ENCODE measurements around the gene KCNK6.

KCNK6 gene

DNA sequence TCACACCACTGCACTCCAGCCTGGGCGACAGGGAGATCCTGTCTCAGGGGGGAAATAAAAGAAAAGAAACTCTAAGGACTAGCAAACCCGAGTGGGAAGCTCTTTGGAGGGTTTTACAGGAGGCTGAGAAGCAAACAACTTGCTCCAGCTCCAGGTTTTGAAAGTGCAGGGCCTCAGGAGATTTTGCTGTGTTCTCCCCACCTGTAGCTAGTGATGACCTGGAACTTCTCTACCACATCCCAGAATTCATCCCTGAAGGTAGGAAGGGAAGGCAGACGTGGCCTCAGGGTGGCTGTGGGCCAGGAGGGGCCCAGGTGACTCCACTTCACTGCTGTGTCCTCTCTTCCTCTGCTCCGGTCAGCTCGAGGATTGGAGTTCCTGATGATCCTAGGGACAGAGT, 38.4 kb downstream of the KCNK6 start:
- Histone ChIP-seq H3K36me3 (ENCODE audit: insufficient read depth, low read length) (no peaks in the 10 kb centered on the region), H3K4me2 (ENCODE audit: insufficient read depth, low read length) (no peak overlapping the region), H3K4me1 (ENCODE audit: insufficient read depth, low read length) (no peaks in the 10 kb centered on the region), H3K79me2 (ENCODE audit: insufficient read depth, low read length) (no peaks in the 10 kb centered on the region), H4K20me1 (ENCODE audit: insufficient read depth, low read length) (no peaks in the 10 kb centered on the region; the same call in 1 of the 2 replicates), H2AFZ (ENCODE audit: low read depth, low read length) (no peak overlapping the region), H3K4me3 (ENCODE audit: low read depth in 1 of 2, low read length in 2 of 2) (no peak overlapping the region), H3K27ac (ENCODE audit: low read length) (no peak overlapping the region), H3K9ac (ENCODE audit: low read depth, low read length) (no peak overlapping the region), H3K9me3 (ENCODE audit: insufficient read depth, low read length, severe bottlenecking) (no peaks in the 10 kb centered on the region), H3K27me3 (ENCODE audit: insufficient read depth, low read length, poor library complexity) (peaks cover 4% of the 10 kb centered on the region)
- TF ChIP-seq EZH2 (IDR thresholded peaks at IDR 0.05; ENCODE audit: borderline replicate concordance, low read depth, low read length, severe bottlenecking), result no peak
- TF ChIP-seq, protein P1, sequence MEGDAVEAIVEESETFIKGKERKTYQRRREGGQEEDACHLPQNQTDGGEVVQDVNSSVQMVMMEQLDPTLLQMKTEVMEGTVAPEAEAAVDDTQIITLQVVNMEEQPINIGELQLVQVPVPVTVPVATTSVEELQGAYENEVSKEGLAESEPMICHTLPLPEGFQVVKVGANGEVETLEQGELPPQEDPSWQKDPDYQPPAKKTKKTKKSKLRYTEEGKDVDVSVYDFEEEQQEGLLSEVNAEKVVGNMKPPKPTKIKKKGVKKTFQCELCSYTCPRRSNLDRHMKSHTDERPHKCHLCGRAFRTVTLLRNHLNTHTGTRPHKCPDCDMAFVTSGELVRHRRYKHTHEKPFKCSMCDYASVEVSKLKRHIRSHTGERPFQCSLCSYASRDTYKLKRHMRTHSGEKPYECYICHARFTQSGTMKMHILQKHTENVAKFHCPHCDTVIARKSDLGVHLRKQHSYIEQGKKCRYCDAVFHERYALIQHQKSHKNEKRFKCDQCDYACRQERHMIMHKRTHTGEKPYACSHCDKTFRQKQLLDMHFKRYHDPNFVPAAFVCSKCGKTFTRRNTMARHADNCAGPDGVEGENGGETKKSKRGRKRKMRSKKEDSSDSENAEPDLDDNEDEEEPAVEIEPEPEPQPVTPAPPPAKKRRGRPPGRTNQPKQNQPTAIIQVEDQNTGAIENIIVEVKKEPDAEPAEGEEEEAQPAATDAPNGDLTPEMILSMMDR (IDR thresholded peaks at IDR 0.05; ENCODE audit: borderline replicate concordance, extremely low read depth, low read length, poor library complexity, severe bottlenecking), result no peak
- DNase-seq (no peak), ATAC-seq (ENCODE audit: insufficient read depth, low read depth) (no peak; the same call in 2 of the 3 replicates)

DNA sequence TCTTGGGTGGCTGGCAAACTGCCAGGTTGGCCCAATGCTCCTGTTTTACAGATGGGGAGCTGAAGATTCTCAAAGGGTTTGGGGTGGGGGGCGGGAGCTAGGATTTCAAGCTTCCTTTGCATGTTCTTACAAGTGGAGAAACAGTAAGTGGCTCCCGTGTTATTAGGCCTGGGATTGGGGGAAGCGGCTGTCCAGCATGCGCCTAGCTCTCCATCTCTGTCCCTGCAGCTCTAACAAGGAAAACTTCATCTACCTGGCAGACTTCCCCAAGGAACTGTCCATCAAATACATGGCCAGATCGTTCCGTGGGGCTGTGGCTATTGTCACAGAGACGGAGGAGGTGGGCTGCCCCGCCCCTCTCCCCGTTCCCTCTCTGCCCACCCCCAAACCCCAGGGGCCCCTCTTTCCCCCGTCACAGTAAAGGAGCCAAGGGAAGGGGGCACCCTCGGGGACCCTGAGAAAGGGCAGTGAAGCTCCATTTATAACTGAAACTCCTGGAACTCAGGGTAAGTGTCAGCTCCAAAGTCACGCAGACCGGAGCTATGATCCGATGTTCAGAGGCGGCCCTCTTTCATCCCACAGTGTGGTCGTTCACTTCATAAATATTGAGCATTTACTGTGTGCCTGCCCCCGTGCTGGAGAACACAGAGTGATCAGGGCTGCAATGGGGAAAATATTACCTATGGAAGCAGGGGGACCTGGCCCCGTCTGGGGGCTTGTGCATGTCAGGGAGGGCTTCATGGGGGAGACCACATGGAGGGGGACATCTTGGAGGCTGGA, 39.8 kb downstream of the KCNK6 start:
- Histone ChIP-seq H3K27me3 (ENCODE audit: insufficient read depth, low read length, poor library complexity) (peaks cover 4% of the 10 kb centered on the region), H3K36me3 (ENCODE audit: insufficient read depth, low read length) (no peaks in the 10 kb centered on the region), H3K4me2 (ENCODE audit: insufficient read depth, low read length) (no peak overlapping the region), H3K9ac (ENCODE audit: low read depth, low read length) (no peak overlapping the region), H3K27ac (ENCODE audit: low read length) (no peak overlapping the region), H2AFZ (ENCODE audit: low read depth, low read length) (no peak overlapping the region), H3K79me2 (ENCODE audit: insufficient read depth, low read length) (no peaks in the 10 kb centered on the region), H3K4me1 (ENCODE audit: insufficient read depth, low read length) (no peaks in the 10 kb centered on the region), H3K4me3 (ENCODE audit: low read depth in 1 of 2, low read length in 2 of 2) (no peak overlapping the region), H4K20me1 (ENCODE audit: insufficient read depth, low read length) (no peaks in the 10 kb centered on the region; the same call in 1 of the 2 replicates), H3K9me3 (ENCODE audit: insufficient read depth, low read length, severe bottlenecking) (no peaks in the 10 kb centered on the region)
- ATAC-seq (ENCODE audit: insufficient read depth, low read depth) (no peak), DNase-seq (no peak)
- TF ChIP-seq, protein P1 (IDR thresholded peaks at IDR 0.05; ENCODE audit: borderline replicate concordance, extremely low read depth, low read length, poor library complexity, severe bottlenecking), result no peak
- TF ChIP-seq EZH2 (IDR thresholded peaks at IDR 0.05; ENCODE audit: borderline replicate concordance, low read depth, low read length, severe bottlenecking), result no peak

DNA sequence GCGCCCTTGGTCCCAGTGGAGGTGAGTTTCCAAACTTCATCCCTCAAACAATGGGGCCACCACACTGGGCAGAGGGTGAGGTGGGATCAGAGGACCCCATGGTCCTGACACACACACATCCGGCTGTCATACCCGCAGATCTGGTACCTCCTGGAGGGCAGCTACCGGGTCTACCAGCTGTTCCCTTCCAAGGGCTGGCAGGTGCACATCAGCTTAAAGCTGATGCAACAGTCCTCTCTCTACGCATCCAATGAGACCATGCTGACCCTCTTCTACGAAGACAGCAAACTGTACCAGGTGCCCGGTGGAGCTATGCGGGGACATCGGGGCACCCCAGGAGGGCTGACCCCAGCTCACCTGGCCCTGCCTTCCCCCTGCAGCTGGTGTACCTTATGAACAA, 40.7 kb downstream of the KCNK6 start:
- no peak for DNase-seq
- no peaks in the 10 kb centered on the region; the same call in 1 of the 2 replicates for H4K20me1 ChIP-seq (ENCODE audit: insufficient read depth, low read length)
- H3K4me2 ChIP-seq (ENCODE audit: insufficient read depth, low read length), result no peak overlapping the region
- H3K9ac ChIP-seq (ENCODE audit: low read depth, low read length), result no peak overlapping the region
- H3K9me3 ChIP-seq (ENCODE audit: insufficient read depth, low read length, severe bottlenecking), result peaks cover 4% of the 10 kb centered on the region
- no peak overlapping the region for H3K27ac ChIP-seq (ENCODE audit: low read length)
- no peak for TF ChIP-seq EZH2 (IDR thresholded peaks at IDR 0.05; ENCODE audit: borderline replicate concordance, low read depth, low read length, severe bottlenecking)
- TF ChIP-seq, protein P1 (IDR thresholded peaks at IDR 0.05; ENCODE audit: borderline replicate concordance, extremely low read depth, low read length, poor library complexity, severe bottlenecking), result no peak
- no peaks in the 10 kb centered on the region for H3K4me1 ChIP-seq (ENCODE audit: insufficient read depth, low read length)
- H3K27me3 ChIP-seq (ENCODE audit: insufficient read depth, low read length, poor library complexity), result peaks cover 4% of the 10 kb centered on the region
- ATAC-seq (ENCODE audit: insufficient read depth, low read depth), result 0 out of 3 replicates have a peak, but pooled peaks have one; percentile 45
- no peaks in the 10 kb centered on the region for H3K79me2 ChIP-seq (ENCODE audit: insufficient read depth, low read length)
- H2AFZ ChIP-seq (ENCODE audit: low read depth, low read length), result no peak overlapping the region
- no peak overlapping the region for H3K4me3 ChIP-seq (ENCODE audit: low read depth in 1 of 2, low read length in 2 of 2)
- H3K36me3 ChIP-seq (ENCODE audit: insufficient read depth, low read length), result no peaks in the 10 kb centered on the region
